ENCODE results near the gene PPBP.
"Not testable (repeated sequence)": the region's sequence is repeated elsewhere in the genome, so short reads cannot be mapped to it uniquely, and the experiment has no call there.

Gene PPBP

GRCh38 chr4:73990988-73991741 lies 3.2 kb upstream of the PPBP start:
- DNase-seq, result no peak

GRCh38 chr4:73989928-73990327 lies 1.9 kb upstream of the PPBP start:
- DNase-seq, result no peak

- no peak for DNase-seq
These were observed 1.0 kb upstream of the PPBP start for GRCh38 chr4:73989031-73989430.

GRCh38 chr4:73985528-73985852 lies 2.5 kb downstream of the PPBP start:
- no peak for DNase-seq

GRCh38 chr4:73984736-73985527 lies 3.1 kb downstream of the PPBP start:
- no peak for DNase-seq

- not testable (repeated sequence) for DNase-seq
These were observed 6.8 kb downstream of the PPBP start for GRCh38 chr4:73981175-73981574.

- DNase-seq, result no peak
These were observed 8.5 kb downstream of the PPBP start for GRCh38 chr4:73979407-73979957.

- DNase-seq, result no peak
These were observed 9.1 kb downstream of the PPBP start for GRCh38 chr4:73978886-73979285.

GRCh38 chr4:73976716-73977115 lies 11.3 kb downstream of the PPBP start:
- no peak for DNase-seq

- DNase-seq, result no peak
These were observed 11.8 kb downstream of the PPBP start for GRCh38 chr4:73976217-73976616.

GRCh38 chr4:73974352-73974751 lies 13.6 kb downstream of the PPBP start:
- DNase-seq, result no peak

GRCh38 chr4:73970945-73971344 lies 17.0 kb downstream of the PPBP start:
- no peak for DNase-seq

- DNase-seq, result no peak
These were observed 18.0 kb downstream of the PPBP start for GRCh38 chr4:73970011-73970410.

- DNase-seq, result no peak
These were observed 20.1 kb downstream of the PPBP start for GRCh38 chr4:73967866-73968265.

GRCh38 chr4:73964862-73965611 lies 23.0 kb downstream of the PPBP start:
- DNase-seq, result no peak

- DNase-seq, result no peak
These were observed 25.3 kb downstream of the PPBP start for GRCh38 chr4:73962724-73963123.

- DNase-seq, result not testable (repeated sequence)
These were observed 28.9 kb downstream of the PPBP start for GRCh38 chr4:73959041-73959440.

- DNase-seq, result no peak
These were observed 35.6 kb downstream of the PPBP start for GRCh38 chr4:73952352-73952751.

- not testable (repeated sequence) for DNase-seq
These were observed 37.5 kb downstream of the PPBP start for GRCh38 chr4:73950376-73950920.

GRCh38 chr4:73948990-73949706 lies 38.8 kb downstream of the PPBP start:
- peak; percentile 81 for DNase-seq

GRCh38 chr4:73948291-73948690 lies 39.7 kb downstream of the PPBP start:
- no peak for DNase-seq

GRCh38 chr4:73947239-73947985 lies 40.6 kb downstream of the PPBP start:
- DNase-seq, result no peak
